Measurements from ENCODE around the gene STK4. TPM values are rescaled to one million over a fixed set of nuclear protein-coding genes. Genes with fewer than 3 reads are reported as not detected.

The STK4 gene
- total RNA-seq, 4 donors from 2014 or later, result 27.7 to 128 (median 42.9) TPM

GRCh38 chr20:45114465-45115385, 148.4 kb downstream of the STK4 start, which contains the start of gene WFDC5:
Gene WFDC5, minus strand, starts transcription at chr20:45115174. Its CDS starts 91 bp downstream, at chr20:45115083.
- DNase-seq, result no peak
- H3K27ac ChIP-seq, result no peak within 1 kb of the TSS
- H3K4me3 ChIP-seq, result no peak within 1 kb of the TSS
- H3K9me3 ChIP-seq, result no peaks in the 10 kb centered on the region
- TF ChIP-seq CTCF (IDR thresholded peaks at IDR 0.05), result no peak
- TF ChIP-seq POLR2A (IDR thresholded peaks at IDR 0.05), result no peak
- no peaks in the 10 kb centered on the region for H3K4me1 ChIP-seq
- H3K36me3 ChIP-seq, result no peaks in the 10 kb centered on the region
- H3K27me3 ChIP-seq, result no peaks in the 10 kb centered on the region

GRCh38 chr20:45115386-45115774, 149.1 kb downstream of the STK4 start:
- Histone ChIP-seq H3K27me3 (no peaks in the 10 kb centered on the region), H3K9me3 (no peaks in the 10 kb centered on the region), H3K36me3 (no peaks in the 10 kb centered on the region), H3K27ac (no peak overlapping the region), H3K4me3 (no peak overlapping the region), H3K4me1 (no peaks in the 10 kb centered on the region)
- TF ChIP-seq POLR2A (IDR thresholded peaks at IDR 0.05), result no peak
- TF ChIP-seq CTCF (IDR thresholded peaks at IDR 0.05), result no peak
- no peak for DNase-seq

- DNase-seq, result no peak
- H3K27me3 ChIP-seq, result no peaks in the 10 kb centered on the region
- no peaks in the 10 kb centered on the region for H3K36me3 ChIP-seq
- TF ChIP-seq POLR2A (IDR thresholded peaks at IDR 0.05) (no peak), CTCF (IDR thresholded peaks at IDR 0.05) (no peak)
- no peak overlapping the region for H3K4me3 ChIP-seq
- no peak overlapping the region for H3K27ac ChIP-seq
- no peaks in the 10 kb centered on the region for H3K4me1 ChIP-seq
- H3K9me3 ChIP-seq, result no peaks in the 10 kb centered on the region
These were observed 149.5 kb downstream of the STK4 start for GRCh38 chr20:45115829-45116228.

- Histone ChIP-seq H3K4me1 (no peaks in the 10 kb centered on the region), H3K27me3 (no peaks in the 10 kb centered on the region), H3K9me3 (no peaks in the 10 kb centered on the region), H3K27ac (no peak overlapping the region), H3K4me3 (no peak overlapping the region), H3K36me3 (no peaks in the 10 kb centered on the region)
- TF ChIP-seq CTCF (IDR thresholded peaks at IDR 0.05) (no peak), POLR2A (IDR thresholded peaks at IDR 0.05) (peak in 1 of 2 donors; percentile 7)
- peak in 1 of 3 donors; percentile 77 for DNase-seq
These were observed 151.3 kb downstream of the STK4 start for GRCh38 chr20:45117581-45117980.

GRCh38 chr20:45118028-45118427, 151.7 kb downstream of the STK4 start:
- no peaks in the 10 kb centered on the region for H3K9me3 ChIP-seq

More at GRCh38 chr20:45118028-45118427, 151.7 kb downstream of the STK4 start:
- Histone ChIP-seq H3K27me3 (no peaks in the 10 kb centered on the region), H3K36me3 (no peaks in the 10 kb centered on the region), H3K27ac (no peak overlapping the region), H3K4me1 (no peaks in the 10 kb centered on the region), H3K4me3 (no peak overlapping the region)
- DNase-seq, result no peak
- TF ChIP-seq CTCF (IDR thresholded peaks at IDR 0.05) (no peak), POLR2A (IDR thresholded peaks at IDR 0.05) (no peak)

Measured in Peyer's patch (tissue), 4 donors.